HTR-8/SVneo (cell line): Measurements from ENCODE around the gene CFAP141.
"Not testable (repeated sequence)": the region's sequence is repeated elsewhere in the genome, so short reads cannot be mapped to it uniquely, and the experiment has no call there.

Experiments used
- DNase-seq: peaks from one replicate; pipeline ENCODE4 v3.0.0; 2011; ENCODE audit warnings: low spot score, mixed read lengths; ENCODE audit not compliant: insufficient read length
- FAIRE-seq: peaks from 2 replicates; lab custom pipeline; 2011; peaks lifted over from hg19 to GRCh38; lab: Jason Lieb, UNC

The CFAP141 gene

GRCh38 chr1:154212083-154212482, 6.0 kb upstream of the CFAP141 start:
- no peak for DNase-seq
- FAIRE-seq = no peak

- FAIRE-seq = no peak
Observed at GRCh38 chr1:154208677-154209388, 2.7 kb upstream of the CFAP141 start.

GRCh38 chr1:154207262-154207661, 1.1 kb upstream of the CFAP141 start:
- FAIRE-seq = no peak

More at GRCh38 chr1:154208677-154209388, 2.7 kb upstream of the CFAP141 start:
- DNase-seq = no peak

GRCh38 chr1:154205778-154206177, 355 bp downstream of the CFAP141 start:
- DNase-seq = not testable (repeated sequence)

More at GRCh38 chr1:154207262-154207661, 1.1 kb upstream of the CFAP141 start:
- DNase-seq = no peak

GRCh38 chr1:154199563-154199879, 6.6 kb downstream of the CFAP141 start:
- DNase-seq (no peak), FAIRE-seq (no peak)

More at GRCh38 chr1:154205778-154206177, 355 bp downstream of the CFAP141 start:
- not testable (repeated sequence) for FAIRE-seq

- DNase-seq (peak; percentile 53), FAIRE-seq (no peak)
Observed at GRCh38 chr1:154198756-154199562, 7.2 kb downstream of the CFAP141 start.

GRCh38 chr1:154193821-154194220, 12.3 kb downstream of the CFAP141 start:
- no peak for DNase-seq
- FAIRE-seq = no peak

- DNase-seq (no peak), FAIRE-seq (no peak)
Observed at GRCh38 chr1:154192476-154192875, 13.7 kb downstream of the CFAP141 start.

- DNase-seq (no peak), FAIRE-seq (no peak)
Observed at GRCh38 chr1:154191990-154192461, 14.1 kb downstream of the CFAP141 start, which contains the start of gene TPM3. TSS of gene TPM3 (minus strand) at chr1:154192100. CDS start at chr1:154192018, 82 bp downstream.

GRCh38 chr1:154190550-154190949, 15.6 kb downstream of the CFAP141 start:
- DNase-seq = peak; percentile 42

GRCh38 chr1:154186852-154187501, 19.2 kb downstream of the CFAP141 start:
- DNase-seq (no peak), FAIRE-seq (no peak)

More at GRCh38 chr1:154190550-154190949, 15.6 kb downstream of the CFAP141 start:
- no peak for FAIRE-seq

GRCh38 chr1:154186177-154186576, 20.0 kb downstream of the CFAP141 start:
- FAIRE-seq (no peak), DNase-seq (peak; percentile 43)

GRCh38 chr1:154183046-154183915, 22.9 kb downstream of the CFAP141 start:
- FAIRE-seq = peak; percentile 94
- DNase-seq = peak; percentile 96

- peak; percentile 53 for DNase-seq
- no peak for FAIRE-seq
Observed at GRCh38 chr1:154182344-154183045, 23.6 kb downstream of the CFAP141 start.

GRCh38 chr1:154181944-154182343, 24.2 kb downstream of the CFAP141 start:
- FAIRE-seq = no peak
- no peak for DNase-seq

GRCh38 chr1:154179946-154180687, 26.0 kb downstream of the CFAP141 start:
- no peak for DNase-seq

GRCh38 chr1:154178911-154179811, 27.0 kb downstream of the CFAP141 start:
- FAIRE-seq (no peak), DNase-seq (no peak)

More at GRCh38 chr1:154179946-154180687, 26.0 kb downstream of the CFAP141 start:
- FAIRE-seq = no peak
